ENCODE measurements around the gene HARBI1. TPM values are rescaled to one million over a fixed set of nuclear protein-coding genes. Genes with fewer than 3 reads are reported as not detected.

Gene HARBI1
- total and polyA plus RNA-seq, 9 of the 15 experiments (the other 6 are each of a cell fraction or from before 2014, with no cell fraction given) = 3.5 to 8.4 (median 5.5) TPM

GRCh38 chr11:46555267-46556054 is 61.6 kb downstream of the HARBI1 start:
- Histone ChIP-seq H3K9me1 (ENCODE audit: control insufficient read depth, insufficient read depth, low read length) (no peaks in the 10 kb centered on the region), H4K20me1 (replicated peaks; ENCODE audit: control insufficient read depth, insufficient read depth, low read length) (no peaks in the 10 kb centered on the region), H3K27ac (ENCODE audit: extremely low read depth, low read depth, low read length) (peak overlapping the region; percentile 47; the same call in 1 of the 3 replicates), H3K4me2 (ENCODE audit: insufficient read depth, low read length) (no peak overlapping the region), H3K79me2 (ENCODE audit: control insufficient read depth, insufficient read depth, low read length) (peaks cover 85% of the 10 kb centered on the region), H3K36me3 (ENCODE audit: control insufficient read depth, insufficient read depth, low read length) (no peaks in the 10 kb centered on the region), H3K4me1 (replicated peaks in 1 of 2; ENCODE audit: control insufficient read depth in 2 of 2, insufficient read depth in 2 of 2, low read length in 2 of 2) (peaks cover 25 to 48% of the 10 kb centered on the region in 2 experiments), H2AFZ (ENCODE audit: low read depth, low read length) (no peak overlapping the region), H3K27me3 (ENCODE audit: control insufficient read depth in 2 of 2, insufficient read depth in 2 of 2, low read length in 2 of 2) (no peaks in the 10 kb centered on the region), H3K9ac (ENCODE audit: insufficient read depth in 1 of 2, low read depth in 2 of 2, low read length in 2 of 2) (no peak overlapping the region), H3K9me3 (replicated peaks; ENCODE audit: control insufficient read depth, insufficient read depth, low read depth, low read length) (no peaks in the 10 kb centered on the region), H3K4me3 (no peak overlapping the region)
- intact Hi-C loops (cut with micrococcal nuclease) (loop anchor here (5.0 kb wide), 1 partner anchor 37 kb away; the partner anchor contains the start of gene AMBRA1), in situ Hi-C loops (cut with MboI) (no loop called here)
- ChIA-PET CTCF (ENCODE audit: low intra/inter-chr PET ratio) (no interaction called here), POLR2A (interaction anchor here (0.8 to 2.1 kb wide), 4 partner anchors 8 to 56 kb away, joined by 3 to 9 read pairs (median 4); partner anchors contain the start of gene AMBRA1)
- ATAC-seq = no peak
- BruUV-seq (replicated peaks) = no TSS peak
- DNase-seq (ENCODE audit: extremely low read depth in 1 of 4, low spot score in 3 of 4) = no peak
- TF ChIP-seq NR2C2 (CRISPR knock-in tag; IDR thresholded peaks at IDR 0.05) = no peak
- no peak for TF ChIP-seq NR2C2 (tag; IDR thresholded peaks at IDR 0.05)
- TF ChIP-seq ZNF316 (IDR thresholded peaks at IDR 0.05) = no peak
- no peak for TF ChIP-seq CLOCK (CRISPR knock-in tag; IDR thresholded peaks at IDR 0.05; ENCODE audit: borderline replicate concordance)
- no peak for TF ChIP-seq STAT5A (IDR thresholded peaks at IDR 0.05; ENCODE audit: borderline replicate concordance, low read length)
- 3% methylated on average over 2 of the region's 2 CpGs for WGBS (ENCODE audit: insufficient coverage, low coverage, missing lambda C conversion rate)
- FAIRE-seq = no peak

Data from K562 (cell line).